Measurements from ENCODE around the gene TADA3.

- no peak for TF ChIP-seq CTCF (IDR thresholded peaks at IDR 0.05; ENCODE audit: borderline replicate concordance, extremely low read depth, low read length, poor library complexity, severe bottlenecking)
- no peak for TF ChIP-seq EZH2 (IDR thresholded peaks at IDR 0.05; ENCODE audit: borderline replicate concordance, low read depth, low read length, severe bottlenecking)
Observed at GRCh38 chr3:9777694-9778021, 14.6 kb downstream of the TADA3 start.
